Measurements from ENCODE around the gene INSYN2B.
"Not testable (repeated sequence)": the region's sequence is repeated elsewhere in the genome, so short reads cannot be mapped to it uniquely, and the experiment has no call there.

Gene INSYN2B

GRCh38 chr5:169840405-169840804 is 139.9 kb downstream of the INSYN2B start:
- DNase-seq: no peak

- DNase-seq: no peak
Measured at GRCh38 chr5:169838688-169839087, 141.6 kb downstream of the INSYN2B start.

GRCh38 chr5:169837686-169838085 is 142.6 kb downstream of the INSYN2B start:
- no peak for DNase-seq

- DNase-seq: no peak
Measured at GRCh38 chr5:169836835-169837536, 143.3 kb downstream of the INSYN2B start.

GRCh38 chr5:169834540-169834939 is 145.8 kb downstream of the INSYN2B start:
- not testable (repeated sequence) for DNase-seq

- DNase-seq: not testable (repeated sequence)
Measured at GRCh38 chr5:169833681-169834292, 146.5 kb downstream of the INSYN2B start.

GRCh38 chr5:169832845-169833244 is 147.4 kb downstream of the INSYN2B start:
- no peak for DNase-seq

- no peak for DNase-seq
Measured at GRCh38 chr5:169832304-169832703, 148.0 kb downstream of the INSYN2B start.

- no peak for DNase-seq
Measured at GRCh38 chr5:169831331-169831730, 149.0 kb downstream of the INSYN2B start.

GRCh38 chr5:169828385-169828784 is 151.9 kb downstream of the INSYN2B start:
- DNase-seq: no peak

GRCh38 chr5:169827769-169828168 is 152.5 kb downstream of the INSYN2B start:
- no peak for DNase-seq

- no peak for DNase-seq
Measured at GRCh38 chr5:169826618-169827017, 153.7 kb downstream of the INSYN2B start.

GRCh38 chr5:169817031-169817430 is 163.3 kb downstream of the INSYN2B start:
- no peak for DNase-seq

GRCh38 chr5:169814522-169814921 is 165.8 kb downstream of the INSYN2B start:
- DNase-seq: no peak
